Superior temporal gyrus (tissue), 1 donor: ENCODE results near the gene PCNP.
"Not testable (repeated sequence)": the region's sequence is repeated elsewhere in the genome, so short reads cannot be mapped to it uniquely, and the experiment has no call there.

ENCODE experiments used
- DNase-seq: peaks from one replicate; pipeline ENCODE4 v3.0.0-alpha.2; 2016; ENCODE audit errors: extremely low spot score

PCNP gene

DNA sequence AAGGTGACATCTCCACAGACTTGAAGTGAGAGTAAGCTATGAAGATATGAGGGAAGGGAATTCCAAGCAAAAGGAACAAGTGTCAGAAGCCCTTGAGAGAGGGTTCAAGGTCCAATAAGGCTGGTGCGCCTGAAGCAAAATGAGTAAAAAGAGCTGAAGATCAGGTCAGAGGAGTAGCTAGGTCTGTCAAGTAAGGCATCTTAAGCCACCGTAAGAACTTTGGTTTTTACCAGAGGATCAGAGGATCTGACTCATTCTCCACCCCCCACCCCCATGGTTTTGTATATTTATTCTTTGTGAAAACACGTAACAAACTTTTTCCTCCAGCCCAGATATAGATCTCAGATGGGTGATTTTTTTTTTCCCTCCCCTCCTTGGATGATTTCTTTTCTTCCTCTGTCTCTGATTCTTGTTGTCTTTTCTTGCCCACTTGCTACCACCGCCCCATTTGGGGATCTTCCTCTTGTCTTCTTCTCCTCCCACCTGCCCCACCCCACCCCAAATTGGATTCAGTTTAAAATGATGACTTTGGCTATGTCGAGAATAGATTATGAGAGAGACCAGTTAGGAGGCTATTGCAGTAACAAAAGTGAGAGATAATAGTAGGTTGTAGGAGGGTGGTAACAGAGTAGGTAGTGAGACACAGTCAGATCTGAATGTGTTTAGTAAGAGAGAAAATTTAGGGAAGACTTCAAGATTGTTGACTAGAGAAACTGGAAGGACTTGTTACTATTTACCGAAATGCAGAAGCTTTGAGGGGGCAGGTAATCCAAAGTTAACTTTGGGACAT lies 6.3 kb upstream of the PCNP start:
- DNase-seq: no peak

DNA sequence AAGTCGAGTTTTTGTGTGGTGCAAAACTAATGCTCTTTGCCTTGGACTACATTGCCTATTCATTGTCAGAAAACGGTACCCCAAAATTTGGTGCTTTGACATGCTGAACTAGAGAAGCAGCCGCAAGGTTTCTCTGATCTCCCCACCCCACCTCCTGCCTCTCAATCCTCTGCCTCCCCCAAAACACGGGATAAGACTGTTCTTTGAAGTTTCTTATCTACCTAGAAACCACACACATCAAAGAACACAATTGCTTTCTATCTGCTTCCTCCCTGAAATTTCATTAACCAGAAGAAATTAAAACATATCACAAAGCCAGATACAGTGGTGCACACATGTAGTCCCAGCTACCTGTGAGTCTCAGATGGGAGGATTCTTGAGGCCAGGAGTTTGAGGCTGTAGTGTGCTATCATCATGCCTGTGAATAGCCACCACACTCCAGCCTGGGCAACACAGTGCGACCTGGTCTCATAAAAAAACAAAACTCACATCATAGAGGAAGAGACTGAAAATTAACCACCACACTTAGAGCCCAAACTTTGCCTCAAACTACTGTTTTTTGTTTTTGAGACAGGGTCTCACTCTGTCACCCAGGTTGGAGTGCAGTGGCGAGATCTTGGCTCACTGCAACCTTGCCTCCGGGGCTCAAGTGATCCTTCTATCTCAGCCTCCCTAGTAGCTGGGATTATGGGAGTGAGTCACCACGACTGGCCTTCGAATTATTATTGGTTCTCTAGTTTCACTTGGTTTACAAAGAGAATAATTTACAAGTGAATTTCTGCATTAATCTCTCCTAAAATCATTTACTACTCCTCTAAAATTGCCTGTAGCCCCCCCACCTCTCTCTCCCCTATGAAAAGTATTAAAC lies 2.7 kb upstream of the PCNP start:
- no peak for DNase-seq

- peak; percentile 39 for DNase-seq
Observed at GRCh38 chr3:101574388-101575112, 570 bp downstream of the PCNP start.

DNA sequence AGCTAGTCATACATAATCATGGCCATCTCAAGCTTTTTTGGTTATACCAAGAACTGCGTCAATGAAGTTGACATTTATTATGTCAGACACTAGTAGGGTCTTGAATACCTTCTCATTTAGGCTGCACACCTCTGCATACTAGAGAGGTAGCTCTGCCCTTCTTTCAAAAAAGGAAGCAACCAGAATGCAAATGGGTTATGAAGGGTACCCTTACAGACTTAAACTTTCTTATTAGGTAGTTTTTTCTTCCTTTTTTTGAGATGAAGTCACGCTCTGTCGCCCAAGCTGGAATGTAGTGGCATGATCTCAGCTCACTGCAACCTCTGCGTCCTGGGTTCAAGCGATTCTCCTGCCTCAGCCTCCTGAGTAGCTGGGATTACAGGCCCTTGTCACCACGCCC lies 3.3 kb downstream of the PCNP start:
- no peak for DNase-seq

GRCh38 chr3:101588616-101589015 lies 14.6 kb downstream of the PCNP start:
- no peak for DNase-seq

GRCh38 chr3:101591071-101591470 lies 17.1 kb downstream of the PCNP start:
- DNase-seq: no peak

DNA sequence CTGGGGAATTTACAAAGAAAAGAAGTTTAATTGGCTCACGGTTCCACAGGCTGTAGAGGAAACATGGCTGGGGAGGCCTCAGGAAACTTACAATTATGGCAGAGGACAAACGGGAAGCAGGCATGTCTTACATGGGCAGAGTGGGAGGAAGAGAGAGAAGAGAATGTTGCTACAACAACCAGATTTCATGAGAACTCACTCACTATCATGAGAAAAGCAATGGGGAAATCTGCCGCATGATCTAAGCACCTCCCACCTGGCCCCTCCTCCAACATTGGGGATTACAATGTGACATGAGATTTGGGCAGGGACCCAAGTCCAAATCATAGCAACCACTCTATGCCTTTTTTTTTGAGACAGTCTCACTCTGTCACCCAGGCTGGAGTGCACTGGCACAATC lies 28.8 kb downstream of the PCNP start:
- no peak for DNase-seq

- DNase-seq: no peak
Observed at GRCh38 chr3:101603184-101603583, 29.2 kb downstream of the PCNP start.

DNA sequence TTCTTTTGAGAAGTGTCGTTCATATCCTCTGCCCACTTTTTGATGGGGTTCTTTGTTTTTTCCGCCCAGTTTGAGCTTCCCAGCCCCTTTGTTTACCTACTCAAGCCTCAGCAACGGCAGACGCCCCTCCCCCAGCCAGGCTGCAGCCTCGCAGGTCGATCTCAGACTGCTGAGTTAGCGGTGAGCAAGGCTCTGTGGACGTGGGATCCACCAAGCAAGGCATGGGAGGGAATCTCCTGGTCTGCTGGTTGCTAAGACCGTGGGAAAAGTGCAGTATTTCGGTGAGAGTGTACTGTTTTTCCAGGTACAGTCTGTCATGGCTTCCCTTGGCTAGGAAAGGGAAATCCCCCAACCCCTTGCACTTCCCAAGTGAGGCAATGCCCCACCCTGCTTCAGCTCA lies 31.4 kb downstream of the PCNP start:
- not testable (repeated sequence) for DNase-seq

DNA sequence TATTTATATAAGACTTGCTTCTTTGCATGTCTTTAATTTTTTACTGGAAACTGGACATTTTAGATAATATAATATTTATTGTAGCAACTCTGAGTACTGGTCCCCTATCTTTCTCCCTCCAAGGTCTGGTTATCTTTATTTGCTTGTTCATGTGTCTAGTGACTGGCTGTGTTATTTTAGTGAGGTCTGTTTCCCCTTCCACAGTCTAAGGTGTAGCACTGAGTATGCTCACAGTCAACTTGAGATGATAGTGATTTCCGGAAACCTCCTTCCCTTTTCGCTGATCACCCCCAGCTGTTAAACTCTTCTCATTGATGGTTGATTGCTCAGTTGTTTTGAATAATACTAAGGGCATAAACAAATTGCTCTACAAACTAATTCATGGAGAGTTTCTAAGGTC lies 37.0 kb downstream of the PCNP start:
- DNase-seq: no peak

- DNase-seq: not testable (repeated sequence)
Observed at GRCh38 chr3:101613014-101613413, 39.0 kb downstream of the PCNP start.

GRCh38 chr3:101615525-101615924 lies 41.5 kb downstream of the PCNP start:
- no peak for DNase-seq

GRCh38 chr3:101617478-101617877 lies 43.5 kb downstream of the PCNP start:
- no peak for DNase-seq

DNA sequence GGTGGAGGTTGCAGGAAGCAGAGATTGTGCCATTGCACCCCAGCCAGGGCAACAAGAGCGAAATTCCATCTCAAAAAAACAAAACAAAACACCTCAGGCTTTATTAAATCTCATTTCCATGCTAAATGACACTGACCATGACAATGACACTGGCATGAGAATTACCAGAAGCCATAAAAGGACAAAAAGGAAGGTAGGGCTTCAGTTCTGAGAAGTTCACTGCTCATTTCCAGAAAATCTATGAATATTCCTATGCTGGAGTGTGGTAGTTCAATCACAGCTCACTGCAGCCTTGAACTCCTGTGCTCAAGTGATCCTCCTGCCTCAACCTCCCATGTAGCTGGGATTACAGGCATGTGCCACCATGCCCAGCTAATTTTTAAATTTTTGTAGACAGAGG lies 44.7 kb downstream of the PCNP start:
- DNase-seq: no peak

GRCh38 chr3:101619734-101620133 lies 45.8 kb downstream of the PCNP start:
- no peak for DNase-seq

DNA sequence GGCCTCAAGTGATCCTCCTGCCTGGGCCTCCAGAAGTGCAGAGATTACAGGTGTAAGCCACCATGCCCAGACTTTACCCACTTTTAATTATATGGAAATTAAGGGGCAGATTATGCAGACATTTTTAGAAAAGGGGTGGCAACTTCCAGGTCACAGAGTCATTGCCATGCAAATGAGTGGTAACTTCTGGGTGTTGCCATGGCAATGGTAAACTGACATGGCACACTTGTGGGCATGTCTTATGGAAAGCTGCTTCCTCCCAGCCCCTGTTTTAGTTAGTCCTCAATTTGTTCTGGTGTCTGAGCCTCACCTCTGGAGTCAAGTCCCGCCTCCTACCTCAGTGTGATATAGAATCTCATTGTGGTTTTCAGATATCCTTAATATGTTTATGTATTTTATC lies 49.7 kb downstream of the PCNP start:
- no peak for DNase-seq

DNA sequence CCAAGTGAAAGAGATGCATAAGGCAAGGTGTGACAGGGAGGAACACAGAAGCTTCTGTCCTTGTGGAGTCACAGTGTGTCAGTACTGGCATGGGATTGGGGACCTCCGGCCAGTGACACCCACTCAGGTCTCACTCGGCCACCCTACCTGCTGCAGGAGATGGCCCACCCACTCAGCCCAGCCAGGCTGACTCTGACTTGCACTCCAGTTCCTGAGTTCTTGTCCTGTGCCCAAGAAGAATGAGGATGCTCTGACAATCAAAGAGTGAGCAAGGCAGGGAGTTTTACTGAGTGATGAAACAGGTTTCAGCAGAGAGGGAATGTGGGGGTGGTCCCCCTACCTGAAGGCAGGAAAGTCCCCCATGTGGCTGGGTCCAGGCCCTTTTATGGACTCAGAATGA lies 50.9 kb downstream of the PCNP start:
- no peak for DNase-seq

- DNase-seq: no peak
Observed at GRCh38 chr3:101625879-101626278, 51.9 kb downstream of the PCNP start.

- no peak for DNase-seq
Observed at GRCh38 chr3:101629219-101629618, 55.2 kb downstream of the PCNP start.

DNA sequence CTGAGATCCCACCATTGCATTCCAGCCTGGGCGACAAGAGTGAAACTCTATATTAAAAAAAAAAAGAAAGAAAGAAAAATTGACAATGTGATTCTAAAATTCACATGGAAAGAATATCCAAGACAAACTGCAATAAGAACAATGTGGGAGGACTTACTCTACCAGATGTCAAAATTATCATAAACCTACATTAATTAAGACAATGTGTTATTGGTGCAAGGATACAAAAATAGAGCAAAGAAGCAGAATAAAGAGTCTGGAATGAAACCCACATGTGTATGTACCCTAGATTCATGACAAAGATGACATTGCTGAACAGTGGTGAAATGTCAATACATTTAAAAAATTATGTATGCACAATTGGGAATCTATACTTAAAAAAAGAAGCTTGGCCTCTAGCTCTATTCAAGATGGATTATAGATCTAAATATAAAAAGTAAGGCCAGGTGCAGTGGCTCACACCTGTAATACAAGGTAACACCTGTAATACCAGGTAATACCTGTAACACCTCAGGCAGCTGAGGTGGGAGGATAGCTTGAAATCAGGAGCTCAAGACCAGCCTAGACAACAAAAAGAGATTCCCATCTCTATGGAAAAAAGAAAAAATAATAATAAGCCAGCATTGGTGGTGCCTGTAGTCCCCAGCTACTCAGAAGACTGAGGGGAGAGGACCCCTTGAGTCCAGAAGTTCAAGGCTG lies 57.3 kb downstream of the PCNP start:
- no peak for DNase-seq

DNA sequence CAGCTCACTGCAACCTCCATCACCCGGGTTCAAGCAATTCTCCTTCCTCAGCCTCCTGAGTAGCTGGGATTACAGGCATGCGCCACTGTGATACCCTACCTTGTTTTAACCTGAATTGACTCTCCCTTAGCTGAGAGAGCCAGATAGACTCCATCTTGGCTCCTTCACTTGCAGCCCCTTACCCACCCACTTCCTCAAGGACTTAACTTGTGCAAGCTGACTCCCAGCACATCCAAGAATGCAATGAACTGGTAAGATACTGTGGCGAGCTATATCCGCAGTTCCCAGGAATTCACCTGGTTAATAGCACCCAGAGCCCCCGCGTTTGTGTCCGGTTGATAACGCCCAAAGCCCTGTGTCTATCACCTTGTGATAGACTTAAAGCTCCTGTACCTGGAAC lies 58.0 kb downstream of the PCNP start:
- not testable (repeated sequence) for DNase-seq

GRCh38 chr3:101632586-101632985 lies 58.6 kb downstream of the PCNP start:
- DNase-seq: no peak
